ENCODE results near the gene MYPOP. TPM values are rescaled to one million over a fixed set of nuclear protein-coding genes. Genes with fewer than 3 reads are reported as not detected.

Gene MYPOP
- total RNA-seq, 1 experiment from 2014 or later = 5.5 TPM

DNA sequence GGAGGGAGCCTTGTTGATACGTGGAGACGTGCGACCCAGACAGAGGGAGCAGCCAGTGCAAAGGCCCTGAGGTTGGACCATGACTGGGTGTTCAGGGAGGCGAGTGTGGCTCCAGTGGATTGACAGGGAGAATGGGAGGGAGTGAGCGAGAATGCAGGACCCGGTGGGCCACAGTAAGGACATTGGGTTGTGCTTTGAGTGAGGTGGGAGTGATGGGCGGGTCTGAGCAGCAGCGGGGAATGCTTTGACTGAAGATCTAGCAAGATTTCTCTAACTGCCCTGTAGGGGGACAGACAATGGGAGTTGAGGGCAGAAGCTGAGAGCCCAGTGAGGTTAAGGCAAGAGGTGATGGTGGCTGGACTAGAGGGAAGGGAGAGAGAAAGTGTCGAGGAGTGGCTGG lies 19.9 kb upstream of the MYPOP start:
- ChIA-PET CTCF (no interaction called here), POLR2A (no interaction called here)
- no TSS peak for BruUV-seq (replicated peaks)
- no peak for DNase-seq (ENCODE audit: unreplicated experiment)
- Mint-ChIP-seq H3K9me3 (ENCODE audit: unreplicated experiment) (no peaks in the 10 kb centered on the region), H3K27me3 (ENCODE audit: insufficient read depth, unreplicated experiment) (peaks cover 15% of the 10 kb centered on the region), H3K27ac (ENCODE audit: low read depth, unreplicated experiment) (no peak overlapping the region), H3K36me3 (ENCODE audit: insufficient read depth, unreplicated experiment) (no peaks in the 10 kb centered on the region), H3K4me1 (ENCODE audit: insufficient read depth, unreplicated experiment) (peaks cover 6% of the 10 kb centered on the region), H3K4me3 (ENCODE audit: unreplicated experiment) (no peak overlapping the region)
- intact Hi-C loops (cut with micrococcal nuclease) = no loop called here
- TF ChIP-seq, protein P1, sequence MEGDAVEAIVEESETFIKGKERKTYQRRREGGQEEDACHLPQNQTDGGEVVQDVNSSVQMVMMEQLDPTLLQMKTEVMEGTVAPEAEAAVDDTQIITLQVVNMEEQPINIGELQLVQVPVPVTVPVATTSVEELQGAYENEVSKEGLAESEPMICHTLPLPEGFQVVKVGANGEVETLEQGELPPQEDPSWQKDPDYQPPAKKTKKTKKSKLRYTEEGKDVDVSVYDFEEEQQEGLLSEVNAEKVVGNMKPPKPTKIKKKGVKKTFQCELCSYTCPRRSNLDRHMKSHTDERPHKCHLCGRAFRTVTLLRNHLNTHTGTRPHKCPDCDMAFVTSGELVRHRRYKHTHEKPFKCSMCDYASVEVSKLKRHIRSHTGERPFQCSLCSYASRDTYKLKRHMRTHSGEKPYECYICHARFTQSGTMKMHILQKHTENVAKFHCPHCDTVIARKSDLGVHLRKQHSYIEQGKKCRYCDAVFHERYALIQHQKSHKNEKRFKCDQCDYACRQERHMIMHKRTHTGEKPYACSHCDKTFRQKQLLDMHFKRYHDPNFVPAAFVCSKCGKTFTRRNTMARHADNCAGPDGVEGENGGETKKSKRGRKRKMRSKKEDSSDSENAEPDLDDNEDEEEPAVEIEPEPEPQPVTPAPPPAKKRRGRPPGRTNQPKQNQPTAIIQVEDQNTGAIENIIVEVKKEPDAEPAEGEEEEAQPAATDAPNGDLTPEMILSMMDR (IDR thresholded peaks at IDR 0.05; ENCODE audit: unreplicated experiment) = no peak

DNA sequence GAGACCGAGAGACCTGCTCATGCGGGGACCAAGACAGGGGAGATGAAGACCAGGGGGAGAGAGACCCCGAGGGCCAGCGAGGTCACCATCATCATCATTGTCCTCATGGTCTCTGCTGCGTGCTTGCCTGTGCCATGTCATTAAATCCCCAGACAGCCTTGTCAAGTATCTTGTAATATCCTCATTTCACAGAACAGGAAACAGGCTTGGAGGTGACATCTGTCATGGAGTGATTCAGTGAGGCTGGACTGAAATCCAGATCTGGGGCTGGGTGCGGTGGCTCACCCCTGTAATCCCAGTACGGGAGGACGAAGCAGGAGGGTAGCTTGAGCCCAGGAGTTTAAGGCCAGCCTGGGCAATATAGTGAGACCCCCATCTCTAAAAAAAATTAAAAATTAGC lies 18.0 kb upstream of the MYPOP start:
- H3K27ac Mint-ChIP-seq (ENCODE audit: low read depth, unreplicated experiment) = no peak overlapping the region
- ChIA-PET POLR2A (interaction anchor here (1.1 to 2.5 kb wide), 2 partner anchors 18 to 74 kb away, joined by 3 to 9 read pairs; partner anchors contain the start of genes CCDC61 and MYPOP), CTCF (no interaction called here)
- intact Hi-C loops (cut with micrococcal nuclease) = no loop called here
- H3K4me3 Mint-ChIP-seq (ENCODE audit: unreplicated experiment) = no peak overlapping the region
- H3K36me3 Mint-ChIP-seq (ENCODE audit: insufficient read depth, unreplicated experiment) = no peaks in the 10 kb centered on the region
- no peak for DNase-seq (ENCODE audit: unreplicated experiment)
- H3K4me1 Mint-ChIP-seq (ENCODE audit: insufficient read depth, unreplicated experiment) = peaks cover 5% of the 10 kb centered on the region
- TF ChIP-seq, protein P1 (IDR thresholded peaks at IDR 0.05; ENCODE audit: unreplicated experiment) = no peak
- no TSS peak for BruUV-seq (replicated peaks)
- H3K9me3 Mint-ChIP-seq (ENCODE audit: unreplicated experiment) = no peaks in the 10 kb centered on the region
- H3K27me3 Mint-ChIP-seq (ENCODE audit: insufficient read depth, unreplicated experiment) = peaks cover 25% of the 10 kb centered on the region

DNA sequence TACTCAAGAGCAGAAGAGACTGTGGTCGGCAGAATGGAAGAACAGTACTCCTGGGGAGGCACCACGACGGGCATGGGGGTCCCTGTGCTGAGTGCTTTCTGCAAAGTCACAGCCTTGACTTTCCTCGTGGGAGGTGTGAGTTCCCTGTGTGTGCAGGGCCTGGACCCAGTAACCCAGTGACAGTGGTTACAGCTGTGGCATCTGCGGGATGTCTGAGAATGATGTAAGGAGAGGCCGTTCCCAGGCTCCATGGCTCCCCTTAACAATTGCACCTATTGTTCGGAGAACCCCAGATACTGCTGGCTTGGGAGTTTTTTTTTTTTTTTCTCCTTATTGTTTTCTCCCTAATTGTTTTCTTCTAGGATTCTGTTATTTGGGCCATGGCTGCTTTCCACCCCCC lies 17.3 kb upstream of the MYPOP start:
- Mint-ChIP-seq H3K27me3 (ENCODE audit: insufficient read depth, unreplicated experiment) (peaks cover 25% of the 10 kb centered on the region), H3K9me3 (ENCODE audit: unreplicated experiment) (no peaks in the 10 kb centered on the region), H3K27ac (ENCODE audit: low read depth, unreplicated experiment) (no peak overlapping the region), H3K36me3 (ENCODE audit: insufficient read depth, unreplicated experiment) (no peaks in the 10 kb centered on the region), H3K4me3 (ENCODE audit: unreplicated experiment) (no peak overlapping the region), H3K4me1 (ENCODE audit: insufficient read depth, unreplicated experiment) (no peaks in the 10 kb centered on the region)
- POLR2A ChIA-PET = interaction anchor here (1.1 to 2.5 kb wide), 2 partner anchors 17 to 75 kb away, joined by 3 to 9 read pairs; partner anchors contain the start of genes CCDC61 and MYPOP
- BruUV-seq (replicated peaks) = no TSS peak
- no peak for DNase-seq (ENCODE audit: unreplicated experiment)
- TF ChIP-seq, protein P1 (IDR thresholded peaks at IDR 0.05; ENCODE audit: unreplicated experiment) = no peak
- CTCF ChIA-PET = no interaction called here
- intact Hi-C loops (cut with micrococcal nuclease) = no loop called here

DNA sequence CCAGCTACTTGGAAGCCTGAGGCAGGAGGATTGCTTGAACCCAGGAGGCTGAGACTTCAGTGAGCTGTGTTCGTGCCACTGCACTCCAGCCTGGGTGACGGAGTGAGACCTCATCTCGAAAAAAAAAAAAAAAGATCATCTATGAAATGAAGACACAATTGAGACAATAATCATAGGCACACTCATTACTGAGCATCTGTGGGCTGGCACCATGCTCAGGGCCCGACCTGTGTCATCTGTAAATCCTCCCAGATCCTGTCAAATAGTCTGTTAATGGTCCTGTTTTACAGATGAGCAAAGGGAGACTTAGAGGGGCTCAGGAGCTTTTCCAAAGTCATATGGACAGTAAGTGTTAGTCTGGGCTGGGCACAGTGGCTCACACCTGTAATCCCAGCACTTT lies 16.3 kb upstream of the MYPOP start:
- CTCF ChIA-PET = interaction anchor here (0.7 kb wide), 1 partner anchor 71 kb away, joined by 3 read pairs; no protein-coding TSS in a partner anchor
- Mint-ChIP-seq H3K4me3 (ENCODE audit: unreplicated experiment) (no peak overlapping the region), H3K27me3 (ENCODE audit: insufficient read depth, unreplicated experiment) (peaks cover 25% of the 10 kb centered on the region), H3K36me3 (ENCODE audit: insufficient read depth, unreplicated experiment) (no peaks in the 10 kb centered on the region), H3K27ac (ENCODE audit: low read depth, unreplicated experiment) (no peak overlapping the region), H3K9me3 (ENCODE audit: unreplicated experiment) (no peaks in the 10 kb centered on the region), H3K4me1 (ENCODE audit: insufficient read depth, unreplicated experiment) (no peaks in the 10 kb centered on the region)
- TF ChIP-seq, protein P1 (IDR thresholded peaks at IDR 0.05; ENCODE audit: unreplicated experiment) = no peak
- BruUV-seq (replicated peaks) = no TSS peak
- POLR2A ChIA-PET = interaction anchor here (2.5 kb wide), 1 partner anchor 16 kb away, joined by 9 read pairs; the partner anchor contains the start of gene MYPOP
- DNase-seq (ENCODE audit: unreplicated experiment) = no peak
- intact Hi-C loops (cut with micrococcal nuclease) = no loop called here
